A549 (cell line): ENCODE measurements around the gene CCDC57. TPM values are rescaled to one million over a fixed set of nuclear protein-coding genes. Genes with fewer than 3 reads are reported as not detected.
A peak's percentile ranks its signal among the peaks of the same experiment; 100 is the strongest.
"Not testable (repeated sequence)": the region's sequence is repeated elsewhere in the genome, so short reads cannot be mapped to it uniquely, and the experiment has no call there.

Experiments
- ATAC-seq, 2 experiments: fragments of 200-7000 bp in 1 of 2; fragments of >200 bp in 1 of 2; cut with Nextera tagmentation in 1 of 2; cut with Tn5 transposase in 1 of 2; 3 replicates each; pipeline versions ENCODE4 v1.8.0 to v1.9.1; 2018 to 2020; ENCODE audit warnings: mild to moderate bottlenecking in 1 of 2, moderate library complexity in 1 of 2
- CTCF ChIA-PET: fragments of 300-600 bp; sonication (Branson Sonifier 250); formaldehyde crosslinking; extraction: SDS; loops from one replicate; lab custom pipeline; 2021; ENCODE audit warnings: antibody characterized with exemption, inconsistent platforms; lab: Yijun Ruan, JAX
- POLR2A ChIA-PET: fragments of 350-600 bp; formaldehyde crosslinking; extraction: SDS; loops from one replicate; lab custom pipeline; 2021; ENCODE audit warnings: antibody characterized with exemption, inconsistent platforms; lab: Yijun Ruan, JAX
- DNase-seq, 2 experiments: peaks; one replicate each; pipeline versions ENCODE4 v3.0.0 to v3.0.0-alpha.2; 2011 to 2016; ENCODE audit warnings: low read depth in 1 of 2, low spot score in 1 of 2
- FAIRE-seq: peaks from 2 replicates; lab custom pipeline; 2011; peaks lifted over from hg19 to GRCh38; lab: Jason Lieb, UNC
- H3K27ac ChIP-seq, 2 experiments: fragments of >200 bp; sonication (Bioruptor Twin); formaldehyde crosslinking; 3 replicates each; pipeline ENCODE4 v1.5.1; 2016 to 2017
- H3K4me1 ChIP-seq: fragments of >200 bp; sonication (Bioruptor Twin); formaldehyde crosslinking; 3 replicates; pipeline ENCODE4 v1.6.1; 2016
- H3K4me2 ChIP-seq: fragments of >200 bp; sonication (Bioruptor Twin); formaldehyde crosslinking; 3 replicates; pipeline ENCODE4 v1.6.1; 2016
- H3K4me3 ChIP-seq: fragments of >200 bp; sonication (Bioruptor Twin); formaldehyde crosslinking; 3 replicates; pipeline ENCODE4 v1.5.1; 2016
- H3K9me3 ChIP-seq: fragments of >200 bp; sonication (Bioruptor Twin); formaldehyde crosslinking; 3 replicates; pipeline ENCODE4 v1.6.1; 2016
- ATOH8 ChIP-seq: fragments of 250-450 bp; sonication (Bioruptor Pico); IDR thresholded peaks from 2 replicates; pipeline ENCODE4 v1.5.0; 2020; ENCODE audit warnings: low read depth, mild to moderate bottlenecking, moderate library complexity
- CBX2 ChIP-seq: fragments of 200-600 bp; sonication (generic); IDR thresholded peaks from 2 replicates; pipeline ENCODE4 v1.6.1; 2016; ENCODE audit warnings: low read depth, mild to moderate bottlenecking, borderline replicate concordance
- CBX8 ChIP-seq: fragments of 200-600 bp; sonication (generic); IDR thresholded peaks from 2 replicates; pipeline ENCODE4 v1.6.1; 2016
- CHD4 ChIP-seq: fragments of 200-600 bp; sonication (generic); IDR thresholded peaks from 2 replicates; pipeline ENCODE4 v1.6.1; 2016; ENCODE audit warnings: antibody characterized with exemption, mild to moderate bottlenecking, borderline replicate concordance
- E2F6 ChIP-seq: IDR thresholded peaks from 2 replicates; pipeline ENCODE4 v1.6.1; 2012; ENCODE audit warnings: low read depth, borderline replicate concordance
- EP300 ChIP-seq, 2 experiments: fragments of >200 bp; sonication (Bioruptor Twin); formaldehyde crosslinking; IDR thresholded peaks; 2 replicates in 1 of 2; 3 replicates in 1 of 2; pipeline ENCODE4 v1.6.1; 2016 to 2017
- GATA3 ChIP-seq: IDR thresholded peaks from 2 replicates; pipeline ENCODE4 v1.6.1; 2012; ENCODE audit warnings: borderline replicate concordance
- HDAC2 ChIP-seq: fragments of 200-600 bp; sonication (generic); IDR thresholded peaks from 2 replicates; pipeline ENCODE4 v1.6.1; 2016
- KDM1A ChIP-seq: fragments of 200-600 bp; sonication (generic); IDR thresholded peaks from 2 replicates; pipeline ENCODE4 v1.6.1; 2016; ENCODE audit warnings: low read depth, mild to moderate bottlenecking
- MAFK ChIP-seq: fragments of 450-650 bp; IDR thresholded peaks from 2 replicates; pipeline ENCODE4 v1.6.1; 2014; ENCODE audit not compliant: partially characterized antibody
- MAX ChIP-seq: IDR thresholded peaks from 2 replicates; pipeline ENCODE4 v1.6.1; 2012
- NPAS2 ChIP-seq: fragments of 250-450 bp; sonication (Bioruptor Pico); IDR thresholded peaks from 2 replicates; pipeline ENCODE4 v1.8.0; 2022; ENCODE audit warnings: mild to moderate bottlenecking, moderate library complexity, borderline replicate concordance
- PBX3 ChIP-seq: IDR thresholded peaks from 2 replicates; pipeline ENCODE4 v1.6.1; 2012
- PHF8 ChIP-seq: fragments of 200-600 bp; sonication (generic); IDR thresholded peaks from 2 replicates; pipeline ENCODE4 v1.6.1; 2016; ENCODE audit warnings: low read depth, mild to moderate bottlenecking, antibody characterized with exemption, moderate library complexity, borderline replicate concordance
- POLR2A ChIP-seq: IDR thresholded peaks from 2 replicates; pipeline ENCODE4 v1.6.1; 2012; ENCODE audit warnings: mild to moderate bottlenecking, low read length
- REST ChIP-seq: fragments of 200-600 bp; sonication (generic); IDR thresholded peaks from 2 replicates; pipeline ENCODE4 v1.6.1; 2016; ENCODE audit warnings: antibody characterized with exemption, mild to moderate bottlenecking, moderate library complexity
- RFX5 ChIP-seq: fragments of 450-650 bp; IDR thresholded peaks from 2 replicates; pipeline ENCODE4 v1.7.1; 2014; ENCODE audit warnings: antibody characterized with exemption, mild to moderate bottlenecking, moderate library complexity
- SREBF2 ChIP-seq: fragments of 450-650 bp; IDR thresholded peaks from 2 replicates; pipeline ENCODE4 v1.6.1; 2014; ENCODE audit warnings: mild to moderate bottlenecking, moderate library complexity
- WGBS: methylation state at CpG from one replicate; pipeline ENCODE4 v1.1.6; 2017; ENCODE audit errors: missing lambda C conversion rate; 5-methylcytosine and 5-hydroxymethylcytosine counted together
- polyA plus RNA-seq, 4 experiments: library from polyadenylated mRNA; depleted of rRNA in 3 of 4; stranded (reverse); fragments of >200 nt; fragmentation: RNase III in 1 of 4; extraction: RNeasy Plus Mini Kit Qiagen cat#74134 plus additional on column Dnase treatment in 1 of 4; gene quantifications; 2 replicates in 3 of 4; 3 replicates in 1 of 4; pipeline ENCODE4 v1.2.3, GENCODE V29; 2011 to 2017

The CCDC57 gene
- polyA plus RNA-seq, 2 of the 4 experiments (the other 2 are of a cell fraction) = 18.2 to 18.5 TPM

GRCh38 chr17:82133166-82133953 lies 79.3 kb downstream of the CCDC57 start:
- ATAC-seq = not testable (repeated sequence)
- WGBS = 81% methylated on average over 8 of the region's 8 CpGs
- TF ChIP-seq MAFK = peak; percentile 16

GRCh38 chr17:82129095-82129494 lies 83.5 kb downstream of the CCDC57 start:
- ChIA-PET CTCF (no interaction called here), POLR2A (no interaction called here)
- Histone ChIP-seq H3K9me3 (no peaks in the 10 kb centered on the region), H3K27ac (no peak overlapping the region), H3K4me2 (no peak overlapping the region), H3K4me1 (peaks cover 8% of the 10 kb centered on the region; the same call in 2 of the 3 replicates), H3K4me3 (no peak overlapping the region)
- FAIRE-seq (no peak), DNase-seq (no peak), ATAC-seq (peak in 1 of 2 experiments; percentile 62; a peak in 3 of 6 replicates)
- 87% methylated on average over 4 of the region's 4 CpGs for WGBS
- TF ChIP-seq REST = no peak
- TF ChIP-seq RFX5 = no peak
- TF ChIP-seq HDAC2 = no peak
- TF ChIP-seq ATOH8 (CRISPR knock-in tag) = no peak
- no peak for TF ChIP-seq PBX3
- TF ChIP-seq KDM1A = no peak
- TF ChIP-seq SREBF2 = no peak
- no peak for TF ChIP-seq E2F6
- TF ChIP-seq EP300 (IDR thresholded peaks at IDR 0.05) = no peak
- no peak for TF ChIP-seq POLR2A
- TF ChIP-seq GATA3 = no peak
- no peak for TF ChIP-seq CHD4
- no peak for TF ChIP-seq NPAS2 (CRISPR knock-in tag)
- TF ChIP-seq CBX2 = no peak
- no peak for TF ChIP-seq PHF8
- TF ChIP-seq CBX8 = no peak
- TF ChIP-seq MAX = no peak

More at GRCh38 chr17:82133166-82133953, 79.3 kb downstream of the CCDC57 start:
- CTCF ChIA-PET = interaction anchor here (1.1 kb wide), 2 partner anchors 48 to 68 kb away, joined by 3 to 4 read pairs; partner anchors contain the start of gene DUS1L
- H3K4me3 ChIP-seq, FAIRE-seq, H3K4me1 ChIP-seq, POLR2A ChIA-PET, DNase-seq, H3K9me3 ChIP-seq: not testable (repeated sequence)
- H3K27ac ChIP-seq = peak overlapping the region; percentile 52 to 65; a peak in 4 of 6 replicates
- peak overlapping the region; percentile 29; the same call in 1 of the 3 replicates for H3K4me2 ChIP-seq
